NCI-H2029 (cell line): ENCODE data around the gene SSR4.
"Not testable (repeated sequence)": the region's sequence is repeated elsewhere in the genome, so short reads cannot be mapped to it uniquely, and the experiment has no call there.

Experiments
- DNase-seq: peaks from one replicate; lab custom pipeline; 2025; lab: John Stamatoyannopoulos, UW

Gene SSR4

DNA sequence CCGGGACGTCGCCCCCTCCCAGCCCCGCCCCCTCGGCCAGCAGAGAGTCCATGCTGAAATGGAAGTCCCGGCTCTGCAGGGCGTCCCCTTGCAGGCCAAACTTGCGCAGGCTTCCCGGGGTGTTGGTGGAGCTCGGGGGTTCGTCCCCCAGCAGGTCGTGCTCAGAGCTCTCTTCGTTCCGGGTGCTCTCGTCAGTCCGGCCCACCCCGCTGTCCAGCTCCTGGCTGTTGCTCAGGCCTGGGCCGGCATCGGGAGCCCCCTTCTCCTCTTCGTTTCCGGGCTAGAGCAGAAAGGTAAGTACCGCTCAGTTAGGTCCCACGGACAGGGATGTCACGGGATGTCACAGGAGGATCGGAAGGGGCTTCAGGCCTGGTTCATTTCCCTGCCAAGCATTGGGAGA is 10.2 kb downstream of the SSR4 start:
- DNase-seq, result no peak

DNA sequence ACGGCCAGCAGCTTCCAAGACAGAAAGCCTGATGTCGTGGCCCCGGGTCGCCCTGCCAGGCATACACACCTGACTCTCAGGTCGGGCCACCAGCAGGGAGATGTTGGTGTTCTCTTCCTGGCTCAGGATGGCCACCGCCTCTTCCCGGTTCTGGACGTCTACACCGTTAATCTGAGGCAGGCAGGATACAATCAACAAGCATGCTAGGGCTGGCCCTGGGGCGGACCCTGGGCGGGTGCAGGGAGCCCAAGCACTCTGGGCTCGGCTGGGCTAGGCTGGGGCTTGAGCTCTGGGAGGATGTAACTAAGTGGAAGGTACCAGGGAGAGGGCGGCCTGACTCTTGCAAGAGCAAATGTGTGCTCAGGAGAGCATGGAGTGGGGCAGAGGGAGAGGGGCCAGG is 11.0 kb downstream of the SSR4 start:
- DNase-seq, result no peak

DNA sequence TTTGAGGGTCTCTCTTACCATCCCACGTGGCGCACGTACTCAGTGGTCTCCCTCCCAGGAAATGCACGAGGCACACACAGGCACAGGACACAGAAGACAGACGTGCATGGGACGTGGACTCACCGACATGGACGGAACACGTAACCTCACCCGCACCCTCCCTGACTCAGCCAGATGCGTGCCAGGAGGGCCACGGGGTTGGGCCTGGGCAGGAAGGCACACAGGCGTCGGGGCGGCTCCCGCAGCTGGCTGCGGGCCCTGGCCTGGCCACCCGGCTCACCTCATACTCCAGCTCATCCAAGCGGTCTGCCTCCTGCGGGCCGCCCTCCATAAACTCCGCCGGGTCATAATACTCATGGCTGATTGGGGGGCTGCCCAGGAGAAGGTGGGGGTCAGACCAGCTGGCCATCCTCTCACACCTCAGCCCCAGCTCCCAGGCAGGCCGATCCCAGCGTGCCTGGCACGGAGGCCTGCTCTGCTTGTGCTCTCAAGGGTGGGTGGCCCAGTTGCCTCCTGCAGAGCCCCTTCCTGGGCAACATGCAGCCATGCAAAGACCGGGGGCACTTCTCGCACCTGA is 12.6 kb downstream of the SSR4 start:
- no peak for DNase-seq

DNA sequence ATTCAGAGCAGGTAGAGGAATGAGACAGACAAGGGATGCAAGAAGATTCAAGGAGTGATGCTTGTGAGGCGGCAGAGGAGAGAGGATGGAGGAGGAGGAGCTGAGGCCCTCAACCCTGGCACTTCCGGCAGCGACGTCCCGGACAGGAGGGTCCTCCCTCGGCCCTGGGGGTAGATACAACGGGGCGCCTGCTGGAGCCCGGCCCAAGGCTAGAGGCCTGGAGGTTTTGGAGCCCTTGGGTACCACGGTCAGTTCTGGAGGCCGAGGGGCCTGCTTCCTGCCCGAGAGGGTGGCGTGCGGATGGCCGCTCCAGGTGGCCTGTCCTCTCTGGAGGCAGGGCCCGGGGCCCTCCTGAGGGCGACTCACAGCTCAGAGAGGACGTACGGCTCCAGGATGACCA is 13.5 kb downstream of the SSR4 start:
- no peak for DNase-seq

DNA sequence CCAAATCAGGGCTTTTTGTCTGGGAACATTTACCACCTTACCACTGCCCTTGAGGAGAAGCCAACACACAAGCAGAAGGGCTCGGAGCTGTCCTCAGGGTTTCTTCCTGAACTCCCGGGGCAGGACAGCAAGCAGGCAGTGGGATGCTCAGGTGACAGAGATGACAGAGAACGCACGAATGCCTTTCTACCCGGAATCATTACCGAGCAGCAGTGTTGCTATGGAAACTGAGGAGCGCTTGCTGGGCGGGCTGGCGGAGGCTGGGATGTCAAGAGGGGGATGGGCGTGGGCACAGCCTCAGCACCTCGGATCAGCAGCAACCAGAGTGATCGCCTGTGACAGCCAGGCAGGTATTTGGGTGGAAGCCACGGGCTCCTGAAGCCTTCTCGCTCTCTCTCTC is 17.8 kb downstream of the SSR4 start:
- no peak for DNase-seq

DNA sequence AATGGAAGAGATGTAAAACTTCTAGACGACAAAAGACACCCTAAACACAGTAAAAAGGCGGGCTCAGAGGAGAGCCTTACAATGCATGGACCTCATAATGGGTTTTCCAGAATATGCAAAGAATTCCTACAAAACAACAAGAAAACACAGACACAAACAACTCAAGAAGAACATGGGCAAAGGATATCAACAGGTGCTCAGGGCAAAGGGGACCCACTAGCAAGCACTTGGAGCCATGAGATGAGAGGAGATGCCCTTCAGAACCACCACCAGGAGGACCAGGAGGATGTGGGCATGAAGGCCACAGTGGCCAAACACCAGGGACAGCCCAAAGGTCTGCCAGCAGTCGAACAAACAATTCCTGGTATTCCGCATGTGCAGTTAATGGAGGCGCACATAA is 18.7 kb downstream of the SSR4 start:
- no peak for DNase-seq

DNA sequence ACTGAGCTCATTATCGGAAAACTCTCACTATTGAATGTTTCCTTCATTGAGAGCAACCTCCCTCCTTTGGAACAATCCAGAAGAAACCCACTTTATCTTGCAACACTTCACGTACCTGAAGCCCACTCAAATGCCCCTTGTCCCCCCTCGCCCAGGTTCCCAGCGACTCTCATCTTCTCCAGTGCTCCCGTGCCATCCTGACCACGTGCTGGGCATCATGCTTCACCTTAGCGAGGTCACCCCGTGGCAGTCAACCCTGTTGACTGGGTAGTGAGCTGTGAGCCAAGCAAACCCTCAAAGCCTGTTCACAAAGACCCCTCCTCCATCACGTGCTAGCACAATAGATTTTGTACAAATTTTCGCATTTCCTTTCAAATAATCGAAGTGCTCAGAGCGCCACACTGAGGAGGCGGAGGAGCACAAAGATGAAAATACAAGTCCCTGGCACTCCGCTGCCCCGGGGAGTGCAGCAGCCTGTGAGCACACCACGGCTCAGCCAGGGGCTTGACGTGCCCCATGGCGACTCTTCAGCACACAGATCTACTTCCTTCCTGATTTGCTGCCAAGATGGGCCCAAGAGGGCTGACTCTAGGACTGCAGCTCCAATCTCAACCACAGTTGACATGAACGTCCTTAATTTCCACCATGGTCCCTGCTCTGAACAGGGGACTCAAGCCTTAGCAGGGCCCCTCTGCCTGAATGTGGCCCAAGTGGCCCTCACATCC is 20.3 kb downstream of the SSR4 start:
- DNase-seq, result no peak

DNA sequence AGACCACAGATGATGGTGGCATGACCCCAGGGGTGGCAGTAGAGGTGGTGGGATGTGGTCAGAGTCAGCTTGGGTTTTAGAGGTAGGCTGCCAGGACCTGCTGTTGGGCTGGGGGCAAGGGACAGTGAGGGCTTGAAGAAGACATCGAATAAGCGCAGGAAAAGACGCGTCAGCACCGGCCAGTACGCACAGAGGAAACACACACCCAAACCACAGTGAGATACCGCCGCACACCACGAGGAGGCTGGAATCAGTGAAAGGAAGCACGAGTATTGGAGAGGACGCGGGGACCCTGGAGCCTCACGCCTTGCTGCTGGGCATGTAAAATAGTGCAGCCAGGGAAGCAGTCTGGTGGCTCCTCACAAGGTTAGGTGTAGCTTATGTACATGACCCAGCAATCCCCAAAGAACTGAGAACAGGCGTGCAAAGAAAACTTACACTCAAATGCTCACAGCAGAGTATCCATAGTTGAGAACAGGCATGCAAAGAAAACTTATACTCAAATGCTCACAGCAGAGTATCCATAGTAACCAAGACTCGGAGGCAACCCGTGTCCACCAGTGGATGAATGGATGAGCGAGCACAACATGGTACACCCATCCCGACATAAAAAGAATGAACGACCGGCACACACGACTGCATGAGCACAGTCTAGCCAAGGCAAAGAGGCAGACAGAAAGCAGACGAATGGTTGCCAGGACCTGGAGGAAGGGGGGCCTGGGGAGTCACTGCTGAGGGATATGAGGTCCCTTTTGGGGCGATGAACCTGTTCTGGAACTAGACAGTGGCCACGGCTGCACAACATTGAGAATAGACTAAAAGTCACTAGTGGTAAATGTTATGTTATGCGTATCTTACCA is 22.6 kb downstream of the SSR4 start:
- DNase-seq, result no peak

DNA sequence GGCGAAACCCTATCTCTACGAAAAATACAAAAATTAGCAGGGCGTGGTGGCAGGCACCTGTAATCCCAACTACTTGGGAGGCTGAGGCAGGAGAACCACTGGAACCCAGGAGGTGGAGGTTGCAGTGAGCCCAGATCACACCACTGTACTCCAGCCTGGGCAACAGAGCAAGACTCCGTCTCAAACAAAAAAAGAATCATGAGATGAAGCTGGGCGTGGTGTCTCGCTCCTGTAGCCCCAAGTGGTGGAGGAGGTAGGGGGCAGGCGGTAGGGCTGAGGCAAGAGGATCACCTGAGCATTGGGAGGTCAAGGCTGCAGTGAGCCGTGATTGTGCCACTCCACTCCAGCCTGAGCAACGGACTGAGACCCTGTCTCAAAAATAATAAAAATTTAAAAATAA is 23.6 kb downstream of the SSR4 start:
- DNase-seq, result not testable (repeated sequence)

DNA sequence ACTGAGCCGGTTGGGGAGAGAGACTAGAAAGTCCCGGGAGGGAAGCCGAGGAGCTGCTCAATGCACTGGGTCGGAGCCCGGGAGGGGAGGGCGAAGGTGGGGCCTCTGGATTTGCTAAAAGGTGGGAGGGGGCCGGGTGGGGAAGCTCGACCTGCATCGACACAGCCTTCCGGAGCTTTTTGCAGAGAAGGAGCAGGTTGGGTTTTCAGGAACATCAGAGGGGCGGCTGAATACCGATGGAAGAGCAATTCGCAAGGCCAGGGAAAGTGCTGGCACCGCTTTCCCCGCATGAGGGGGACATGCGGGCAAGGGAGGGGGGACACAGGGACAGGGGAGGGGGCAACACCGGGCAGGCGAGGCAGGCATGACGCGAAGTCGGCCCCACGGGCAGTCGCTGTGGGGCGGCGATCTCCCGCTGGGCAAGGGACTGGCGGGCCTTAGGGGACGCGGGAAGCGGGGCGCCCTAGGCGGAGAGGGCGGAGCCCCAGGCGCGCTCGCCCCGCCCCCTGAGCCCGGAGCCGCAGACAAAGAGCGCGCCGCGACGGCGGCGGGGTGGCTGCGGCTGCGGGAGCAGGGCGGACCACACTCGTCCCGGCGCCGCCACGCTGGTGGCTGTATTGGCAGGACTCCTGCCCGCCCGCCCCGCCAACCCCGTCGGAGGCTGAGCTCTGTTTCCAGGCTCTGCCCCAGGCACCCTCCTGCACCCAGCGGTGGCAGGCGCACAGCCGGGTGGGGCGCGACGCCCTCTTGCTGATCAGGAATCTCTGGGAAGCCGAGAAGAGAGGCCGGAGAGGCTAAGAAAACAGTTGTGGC is 24.3 kb downstream of the SSR4 start:
- no peak for DNase-seq

DNA sequence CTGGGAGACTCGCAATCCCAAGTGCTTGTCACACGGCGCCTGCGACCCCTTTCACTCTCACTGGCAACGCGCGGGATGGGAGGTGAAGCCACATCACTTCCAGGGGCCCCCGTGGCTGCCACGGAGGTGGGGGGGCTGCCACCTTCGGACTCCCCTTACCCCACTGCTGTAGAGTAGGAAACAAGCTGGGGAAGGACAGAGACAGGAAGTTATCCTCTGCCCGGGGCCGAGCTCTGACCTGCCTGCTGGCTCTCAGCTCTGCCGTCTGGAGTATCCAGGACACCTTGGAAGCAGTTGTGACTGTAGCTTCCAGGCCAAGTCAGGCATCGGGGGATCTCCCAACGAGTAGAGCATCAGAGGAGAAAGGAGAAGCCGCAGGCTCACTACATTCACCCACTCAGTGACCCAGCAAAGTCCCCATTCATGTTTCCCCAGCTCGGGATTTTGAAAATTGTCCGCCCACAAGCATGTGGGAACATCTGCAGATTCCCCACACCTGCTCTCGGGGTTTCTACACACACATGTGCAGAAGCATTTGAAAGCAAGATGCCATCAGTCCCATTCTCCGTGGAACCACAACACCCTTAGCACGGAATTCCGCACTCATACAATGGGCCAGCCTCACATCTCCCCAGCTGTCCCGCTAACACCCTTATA is 25.0 kb downstream of the SSR4 start:
- DNase-seq, result no peak

DNA sequence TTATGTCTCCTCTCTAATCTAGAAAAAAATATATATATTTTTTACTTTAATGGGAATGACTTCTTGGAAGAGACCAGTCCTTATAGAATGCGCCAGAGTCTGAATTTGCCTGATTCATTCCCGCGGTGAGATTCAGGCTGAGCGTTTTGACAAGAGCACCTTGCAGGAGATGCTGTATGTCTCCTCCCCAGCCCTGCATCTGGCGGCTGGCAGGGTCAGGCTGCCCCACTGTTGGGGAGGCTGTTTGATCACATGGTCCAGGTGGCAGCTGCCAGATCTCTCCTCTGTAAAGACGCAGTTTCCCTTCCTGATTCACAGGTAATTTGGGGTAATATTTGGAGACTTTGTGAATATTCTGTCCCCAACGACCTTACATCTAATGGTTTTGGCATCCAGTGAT is 26.1 kb downstream of the SSR4 start:
- DNase-seq, result no peak

DNA sequence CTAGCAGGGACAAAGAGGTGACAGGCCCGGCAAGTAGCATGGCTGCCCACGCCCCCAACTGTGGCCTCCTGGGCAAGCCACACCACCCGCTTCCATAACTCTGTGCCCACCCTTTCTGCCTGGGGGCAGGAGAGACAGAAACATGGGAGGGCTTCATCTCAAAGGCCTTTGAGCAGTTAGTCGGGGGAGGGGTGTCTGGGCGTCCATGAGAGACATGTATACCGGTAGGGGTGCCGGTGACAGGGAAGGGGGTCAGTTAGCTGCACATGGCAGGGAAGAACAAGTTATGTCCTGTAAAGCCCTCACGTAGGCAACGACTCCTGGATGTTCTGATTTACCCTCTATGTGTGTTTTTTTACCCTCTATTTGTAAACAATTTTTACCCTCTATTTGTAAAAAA is 26.6 kb downstream of the SSR4 start:
- no peak for DNase-seq

DNA sequence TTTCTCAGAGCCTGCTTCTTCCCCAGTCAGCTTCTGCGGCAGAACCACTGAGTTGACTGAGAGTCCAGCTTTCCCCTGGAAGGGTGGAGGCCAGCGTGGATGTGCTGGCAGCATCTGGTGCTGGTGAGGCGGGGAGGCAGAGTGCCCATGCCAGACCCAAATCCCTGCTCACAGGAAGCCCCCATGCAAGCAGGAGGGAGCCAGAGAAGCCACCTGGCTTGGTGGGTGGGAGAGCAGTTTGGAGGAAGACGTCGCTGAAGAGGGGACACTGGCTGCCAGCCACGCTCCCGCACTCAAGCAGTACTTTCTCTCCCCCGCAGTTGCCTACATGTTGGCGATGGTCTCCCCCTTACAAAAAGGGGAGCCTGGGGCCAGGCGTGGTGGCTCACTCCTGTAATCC is 29.9 kb downstream of the SSR4 start:
- DNase-seq, result no peak

DNA sequence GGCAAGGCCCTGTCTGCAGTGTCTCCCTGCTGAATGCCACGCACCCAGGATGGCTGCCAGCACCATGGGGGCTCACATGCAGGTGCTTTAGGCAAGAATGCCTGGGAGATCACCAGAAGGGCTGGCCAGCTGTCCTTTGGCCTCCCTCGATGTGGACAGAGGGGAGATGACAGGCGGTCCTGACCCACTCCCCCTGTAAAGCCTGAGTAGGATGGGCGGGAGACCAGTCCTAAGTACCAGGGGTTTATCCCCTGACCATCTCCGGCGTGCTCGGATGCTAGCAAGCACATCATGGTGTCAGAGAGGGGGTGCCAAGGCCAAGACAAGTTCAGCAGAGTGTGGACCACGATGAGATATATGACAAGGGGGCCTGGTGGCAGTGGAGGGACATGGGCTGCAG is 30.6 kb downstream of the SSR4 start:
- DNase-seq, result no peak

DNA sequence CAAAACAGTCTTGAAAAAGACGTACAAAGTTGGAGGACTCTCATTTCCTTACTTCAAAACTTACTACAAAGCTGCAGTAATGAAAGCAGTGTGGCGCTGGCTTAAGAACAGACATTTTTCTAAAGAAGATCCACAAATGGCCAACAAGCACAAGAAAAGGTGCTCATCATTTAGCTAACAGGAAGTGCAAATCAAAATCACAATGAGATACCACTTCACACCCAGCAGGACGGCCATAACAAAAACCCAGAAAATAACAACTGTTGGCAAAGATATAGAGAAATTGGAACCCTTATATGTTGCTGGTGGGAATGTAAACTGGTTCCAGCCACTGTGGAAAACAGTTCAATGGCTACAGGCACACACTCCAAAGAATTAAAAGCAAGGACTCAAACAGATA is 32.5 kb downstream of the SSR4 start:
- DNase-seq, result no peak

DNA sequence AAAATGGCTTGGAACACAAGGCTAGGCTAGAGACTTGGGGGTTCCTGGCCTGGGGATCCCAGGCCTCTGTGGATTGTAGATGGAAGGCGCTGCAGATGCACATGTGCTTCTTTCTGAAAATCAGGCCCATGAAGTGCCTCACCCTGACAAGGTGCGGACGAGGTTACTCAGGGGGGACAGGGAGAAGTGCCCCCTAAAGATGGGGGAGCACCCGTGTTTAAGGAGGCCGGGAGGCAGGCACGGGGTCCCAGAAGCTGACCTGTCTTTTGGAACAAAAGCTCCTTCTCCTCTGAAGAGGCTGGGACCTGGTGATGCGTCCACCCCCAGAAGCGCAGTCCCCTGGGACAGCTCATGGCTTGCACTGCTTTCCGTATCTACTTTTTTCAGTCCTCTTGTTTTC is 33.4 kb downstream of the SSR4 start:
- DNase-seq, result no peak

DNA sequence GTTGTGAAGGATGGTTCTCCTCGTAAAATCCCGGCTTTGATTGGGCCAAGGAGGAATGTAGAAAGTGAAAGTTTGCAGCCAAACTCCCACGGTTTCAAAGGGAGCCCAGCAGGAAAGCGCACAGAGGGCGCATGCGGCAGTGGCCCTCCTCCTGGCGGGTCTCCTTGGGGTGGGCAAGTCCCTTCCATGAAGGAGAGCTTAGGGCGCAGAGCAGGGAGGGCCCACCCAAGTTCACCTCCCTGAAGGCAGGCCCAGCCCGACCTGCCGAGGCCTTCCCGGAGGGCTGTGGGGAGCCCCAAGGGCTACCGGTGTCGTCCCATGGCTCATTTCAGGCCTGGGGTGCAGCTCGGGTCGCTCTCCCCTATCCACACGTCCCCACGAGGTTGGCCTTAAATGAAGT is 33.8 kb downstream of the SSR4 start:
- no peak for DNase-seq

DNA sequence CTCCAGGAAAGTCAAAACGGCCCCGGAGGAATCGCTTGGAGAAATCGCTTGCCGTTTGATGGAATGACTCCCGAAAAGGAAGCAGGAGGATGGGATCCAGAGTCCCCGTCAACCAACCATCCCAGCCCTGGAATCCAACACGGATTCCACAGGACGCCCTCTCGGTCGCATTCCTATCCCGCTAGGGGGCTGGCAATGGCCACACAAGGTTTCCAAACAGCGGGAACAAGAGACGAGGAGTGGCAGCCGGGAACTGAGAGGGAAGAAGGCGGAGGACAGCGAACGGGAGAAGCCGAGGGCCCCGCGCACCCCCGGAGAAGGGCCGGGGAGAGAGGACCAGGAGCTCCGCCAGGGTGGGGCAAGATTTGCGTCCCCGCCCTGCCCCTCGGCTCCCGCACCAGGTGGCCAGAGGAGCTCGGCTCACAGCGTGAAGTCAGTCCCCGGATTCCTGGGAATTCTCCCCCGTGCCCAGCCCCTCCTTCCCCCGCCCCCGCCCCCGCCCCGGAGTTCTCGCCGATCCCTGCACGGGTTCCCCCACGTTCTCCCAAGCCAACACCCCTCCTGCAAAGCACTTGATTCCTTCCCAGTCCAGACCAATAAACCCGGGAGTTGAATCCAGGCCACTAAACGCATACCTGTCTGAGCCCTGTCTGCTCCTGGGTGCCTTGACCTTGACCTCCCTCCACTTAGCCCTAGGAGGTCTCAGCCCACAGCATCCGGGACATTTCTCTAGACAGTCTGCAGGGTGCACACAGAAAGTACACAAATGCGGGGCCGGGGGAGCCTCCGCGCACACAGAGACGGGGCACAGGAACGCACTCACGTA is 34.5 kb downstream of the SSR4 start:
- no peak for DNase-seq

DNA sequence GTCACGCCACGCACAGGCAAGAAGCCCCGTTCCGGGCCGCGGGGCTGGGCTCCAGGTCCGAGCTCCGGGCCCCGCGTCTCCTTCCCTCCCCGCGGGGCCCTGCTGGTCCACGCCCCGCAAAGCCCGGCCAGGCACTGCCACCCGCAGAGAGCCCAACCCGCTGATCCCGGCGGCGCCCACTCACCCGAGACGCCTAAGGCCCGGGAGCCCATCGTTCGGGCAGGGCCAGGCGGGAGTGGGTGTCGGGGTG is 35.0 kb downstream of the SSR4 start:
- no peak for DNase-seq
